Left forelimb (tissue), 1 donor: ENCODE results near the gene GREM2.

Experiments used
- DNase-seq: peaks from one replicate; pipeline ENCODE4 v3.0.0-alpha.2; 2018; ENCODE audit warnings: low spot score

The GREM2 gene

GRCh38 chr1:240559781-240560180 lies 52.2 kb downstream of the GREM2 start:
- no peak for DNase-seq

- DNase-seq: no peak
These were observed 56.4 kb downstream of the GREM2 start for GRCh38 chr1:240555524-240555923.

GRCh38 chr1:240553351-240553750 lies 58.6 kb downstream of the GREM2 start:
- no peak for DNase-seq

GRCh38 chr1:240539769-240540414 lies 72.1 kb downstream of the GREM2 start:
- no peak for DNase-seq

- no peak for DNase-seq
These were observed 73.1 kb downstream of the GREM2 start for GRCh38 chr1:240538776-240539430.

- DNase-seq: no peak
These were observed 78.7 kb downstream of the GREM2 start for GRCh38 chr1:240533154-240533780.

- no peak for DNase-seq
These were observed 83.4 kb downstream of the GREM2 start for GRCh38 chr1:240528591-240528990.

GRCh38 chr1:240527086-240527485 lies 84.9 kb downstream of the GREM2 start:
- no peak for DNase-seq

- DNase-seq: no peak
These were observed 85.6 kb downstream of the GREM2 start for GRCh38 chr1:240526312-240526711.

- no peak for DNase-seq
These were observed 87.4 kb downstream of the GREM2 start for GRCh38 chr1:240524356-240525069.

- DNase-seq: no peak
These were observed 89.7 kb downstream of the GREM2 start for GRCh38 chr1:240522122-240522822.

GRCh38 chr1:240517891-240518290 lies 94.1 kb downstream of the GREM2 start:
- DNase-seq: no peak

GRCh38 chr1:240516069-240516468 lies 95.9 kb downstream of the GREM2 start:
- no peak for DNase-seq

GRCh38 chr1:240515505-240515904 lies 96.5 kb downstream of the GREM2 start:
- DNase-seq: no peak

GRCh38 chr1:240511789-240512188 lies 100.2 kb downstream of the GREM2 start:
- DNase-seq: no peak

- no peak for DNase-seq
These were observed 103.0 kb downstream of the GREM2 start for GRCh38 chr1:240508950-240509349.

- DNase-seq: no peak
These were observed 103.8 kb downstream of the GREM2 start for GRCh38 chr1:240508201-240508600.

GRCh38 chr1:240506176-240506575 lies 105.8 kb downstream of the GREM2 start:
- DNase-seq: no peak

- DNase-seq: no peak
These were observed 108.4 kb downstream of the GREM2 start for GRCh38 chr1:240503558-240503957.

- DNase-seq: no peak
These were observed 108.9 kb downstream of the GREM2 start for GRCh38 chr1:240503036-240503435.

- no peak for DNase-seq
These were observed 110.8 kb downstream of the GREM2 start for GRCh38 chr1:240501115-240501514.

GRCh38 chr1:240500647-240501046 lies 111.3 kb downstream of the GREM2 start:
- DNase-seq: no peak
